VCaP (cell line): ENCODE measurements around the gene CLEC20A.

Source experiments
- H3K27ac ChIP-seq: fragments of 450-650 bp; 2 replicates; pipeline ENCODE4 v1.5.1; 2017
- TF ChIP-seq, protein P1 (sequence below): fragments of 450-650 bp; conservative IDR thresholded peaks from 2 replicates; pipeline ENCODE4 v1.5.1; 2017; ENCODE audit warnings: mild to moderate bottlenecking, moderate library complexity

The CLEC20A gene

DNA sequence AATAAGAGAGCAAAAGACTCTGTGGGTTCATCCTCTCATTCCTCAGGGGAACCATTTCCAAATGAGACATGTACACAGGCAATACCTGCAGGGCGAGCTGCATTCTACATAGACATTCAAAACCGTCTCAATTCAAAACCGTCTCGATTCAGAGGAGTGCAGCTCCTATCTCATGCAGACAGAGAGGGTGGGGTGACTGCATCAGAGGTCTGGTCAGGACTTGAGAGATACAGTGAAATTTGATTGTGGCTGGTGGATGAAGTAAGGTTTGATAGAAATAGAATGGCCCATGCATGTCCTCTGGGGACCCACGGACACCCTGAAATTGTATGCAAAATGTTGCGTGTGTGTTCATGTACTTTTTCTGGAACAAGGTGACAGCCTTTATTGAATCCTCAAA lies 43.4 kb upstream of the CLEC20A start:
- TF ChIP-seq, protein P1, sequence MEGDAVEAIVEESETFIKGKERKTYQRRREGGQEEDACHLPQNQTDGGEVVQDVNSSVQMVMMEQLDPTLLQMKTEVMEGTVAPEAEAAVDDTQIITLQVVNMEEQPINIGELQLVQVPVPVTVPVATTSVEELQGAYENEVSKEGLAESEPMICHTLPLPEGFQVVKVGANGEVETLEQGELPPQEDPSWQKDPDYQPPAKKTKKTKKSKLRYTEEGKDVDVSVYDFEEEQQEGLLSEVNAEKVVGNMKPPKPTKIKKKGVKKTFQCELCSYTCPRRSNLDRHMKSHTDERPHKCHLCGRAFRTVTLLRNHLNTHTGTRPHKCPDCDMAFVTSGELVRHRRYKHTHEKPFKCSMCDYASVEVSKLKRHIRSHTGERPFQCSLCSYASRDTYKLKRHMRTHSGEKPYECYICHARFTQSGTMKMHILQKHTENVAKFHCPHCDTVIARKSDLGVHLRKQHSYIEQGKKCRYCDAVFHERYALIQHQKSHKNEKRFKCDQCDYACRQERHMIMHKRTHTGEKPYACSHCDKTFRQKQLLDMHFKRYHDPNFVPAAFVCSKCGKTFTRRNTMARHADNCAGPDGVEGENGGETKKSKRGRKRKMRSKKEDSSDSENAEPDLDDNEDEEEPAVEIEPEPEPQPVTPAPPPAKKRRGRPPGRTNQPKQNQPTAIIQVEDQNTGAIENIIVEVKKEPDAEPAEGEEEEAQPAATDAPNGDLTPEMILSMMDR, result no peak
- no peak overlapping the region for H3K27ac ChIP-seq

DNA sequence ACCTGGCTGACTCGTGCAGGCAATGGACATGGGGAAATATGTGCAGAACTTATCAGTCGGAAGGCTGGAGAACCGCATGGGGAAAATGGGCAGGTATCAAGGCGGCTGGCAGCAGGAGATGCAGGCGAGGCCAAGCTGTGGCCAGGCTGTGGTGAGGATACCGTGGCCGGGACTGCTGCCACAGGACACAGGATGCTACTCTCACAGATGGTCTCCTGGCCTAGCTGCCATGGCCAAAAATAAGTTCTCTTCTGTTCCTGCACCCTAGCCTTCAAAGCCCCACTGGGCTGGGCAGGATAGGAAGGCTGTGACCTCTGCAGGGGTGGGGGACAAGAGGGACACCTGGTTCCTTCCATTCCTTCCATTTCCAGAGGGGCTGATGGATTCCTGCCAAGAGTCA lies 42.5 kb upstream of the CLEC20A start:
- no peak overlapping the region for H3K27ac ChIP-seq
- TF ChIP-seq, protein P1, result no peak

DNA sequence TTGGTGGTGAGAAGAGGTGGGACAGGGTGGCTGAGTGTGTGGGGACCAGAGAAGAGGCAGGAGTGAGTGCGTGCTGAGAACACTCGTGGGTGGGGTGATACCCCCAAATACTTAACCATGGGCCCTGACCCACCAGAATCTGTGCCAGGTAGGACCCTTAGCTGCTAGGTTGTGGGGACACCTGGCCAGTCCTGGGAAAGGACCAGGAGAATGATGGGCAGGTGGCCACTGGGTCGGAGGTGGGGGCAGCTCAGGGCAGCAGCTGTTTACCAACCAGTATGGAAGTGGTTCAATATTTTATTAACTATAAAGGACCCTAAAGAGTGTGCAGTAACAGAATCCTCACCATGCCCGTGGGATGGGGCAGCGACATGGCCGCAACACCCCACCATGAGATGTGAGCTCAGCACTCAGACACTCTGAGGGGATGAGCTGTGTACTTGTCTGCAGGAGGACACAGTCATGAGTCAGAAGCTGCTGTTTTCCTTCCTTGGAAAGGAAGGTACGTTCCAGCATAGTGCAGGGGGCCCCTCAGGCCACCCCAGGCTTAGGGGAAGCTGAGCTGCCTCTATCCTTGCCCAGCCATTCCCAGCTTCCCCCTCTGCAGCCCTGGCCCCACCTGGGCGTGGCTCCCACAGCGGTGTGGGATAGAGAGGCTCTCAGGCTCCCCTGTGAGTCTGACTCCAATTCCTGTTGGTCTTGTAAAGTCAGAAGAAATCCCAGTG lies 41.6 kb upstream of the CLEC20A start:
- TF ChIP-seq, protein P1, result no peak
- H3K27ac ChIP-seq, result no peak overlapping the region

DNA sequence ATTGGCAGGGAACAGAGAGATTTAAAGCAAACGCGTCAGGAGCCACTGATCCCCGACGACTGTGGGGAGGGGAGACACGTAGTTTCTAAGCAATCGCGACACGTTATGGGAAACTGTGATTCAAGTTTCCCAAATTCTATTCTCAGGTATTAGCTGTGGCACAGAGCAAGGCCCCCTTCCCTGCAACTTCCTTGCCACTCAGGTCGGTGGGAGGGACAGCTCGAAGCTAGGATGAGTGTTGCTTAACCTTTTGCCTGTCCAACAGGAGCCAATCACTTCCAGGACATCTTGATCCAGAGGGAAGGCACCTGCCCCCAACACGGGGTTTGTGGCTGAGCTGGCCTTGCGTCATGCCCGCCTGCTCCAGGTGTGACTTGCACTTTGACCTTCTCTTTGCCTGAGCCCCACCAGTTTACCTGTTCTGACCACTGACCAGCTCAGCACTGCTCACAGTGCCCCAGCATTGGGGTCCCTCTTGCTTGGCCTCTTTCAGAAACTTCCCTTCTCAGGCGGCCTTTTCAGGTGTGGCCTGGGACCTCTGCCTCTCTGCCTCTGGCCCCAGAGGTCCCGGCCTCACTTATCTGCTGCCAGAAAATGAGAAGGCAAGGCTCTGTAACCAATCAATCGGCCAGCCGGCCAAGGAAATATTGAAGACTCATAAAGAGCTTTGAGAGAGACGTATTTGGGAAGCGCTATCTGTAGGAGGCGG lies 40.8 kb upstream of the CLEC20A start:
- TF ChIP-seq, protein P1, result no peak
- no peak overlapping the region for H3K27ac ChIP-seq

DNA sequence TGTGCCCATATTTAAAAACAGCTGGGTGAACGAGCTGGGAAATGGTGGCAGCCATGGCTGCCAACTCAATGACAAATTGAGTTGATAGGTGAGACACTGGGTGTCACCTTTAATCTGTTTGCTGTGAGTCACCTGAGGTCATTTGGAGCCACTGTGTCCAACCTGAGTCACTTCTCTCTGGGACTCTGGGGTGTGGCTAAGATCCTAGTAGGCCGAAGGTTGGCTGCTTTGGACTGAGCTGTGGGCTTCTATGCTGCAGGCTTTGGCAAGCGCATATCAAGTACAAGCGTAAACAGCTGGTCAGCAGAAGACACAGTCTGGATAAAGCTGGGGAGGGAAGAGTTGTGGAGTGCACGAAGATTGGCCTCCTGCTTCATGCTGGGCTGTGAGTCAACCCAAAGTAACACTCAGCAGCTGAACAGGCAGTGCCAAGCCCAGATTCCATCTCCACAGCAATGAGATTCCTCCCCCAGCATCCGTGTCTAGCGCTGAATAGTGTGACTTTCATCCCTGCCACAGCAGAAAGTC lies 40.1 kb upstream of the CLEC20A start:
- no peak overlapping the region for H3K27ac ChIP-seq
- TF ChIP-seq, protein P1, result no peak

DNA sequence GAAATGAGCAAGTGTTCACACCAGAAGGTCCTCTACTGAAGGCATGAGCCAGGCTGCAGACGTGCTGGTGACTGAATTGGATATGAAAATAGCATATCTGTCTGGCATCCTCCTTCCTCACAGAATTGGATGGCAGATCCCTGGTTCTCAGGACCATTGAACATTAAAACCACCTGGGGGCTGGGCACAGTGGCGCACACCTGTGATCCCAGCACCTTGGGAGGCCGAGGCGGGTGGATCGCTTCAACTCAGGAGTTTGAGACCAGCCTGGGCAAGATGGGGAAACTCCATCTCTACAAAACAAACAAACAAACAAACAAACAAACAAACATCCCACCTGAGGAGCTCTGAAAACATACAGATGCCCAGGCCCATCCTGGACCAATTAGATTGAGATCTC lies 39.6 kb upstream of the CLEC20A start:
- TF ChIP-seq, protein P1, result no peak
- no peak overlapping the region for H3K27ac ChIP-seq

DNA sequence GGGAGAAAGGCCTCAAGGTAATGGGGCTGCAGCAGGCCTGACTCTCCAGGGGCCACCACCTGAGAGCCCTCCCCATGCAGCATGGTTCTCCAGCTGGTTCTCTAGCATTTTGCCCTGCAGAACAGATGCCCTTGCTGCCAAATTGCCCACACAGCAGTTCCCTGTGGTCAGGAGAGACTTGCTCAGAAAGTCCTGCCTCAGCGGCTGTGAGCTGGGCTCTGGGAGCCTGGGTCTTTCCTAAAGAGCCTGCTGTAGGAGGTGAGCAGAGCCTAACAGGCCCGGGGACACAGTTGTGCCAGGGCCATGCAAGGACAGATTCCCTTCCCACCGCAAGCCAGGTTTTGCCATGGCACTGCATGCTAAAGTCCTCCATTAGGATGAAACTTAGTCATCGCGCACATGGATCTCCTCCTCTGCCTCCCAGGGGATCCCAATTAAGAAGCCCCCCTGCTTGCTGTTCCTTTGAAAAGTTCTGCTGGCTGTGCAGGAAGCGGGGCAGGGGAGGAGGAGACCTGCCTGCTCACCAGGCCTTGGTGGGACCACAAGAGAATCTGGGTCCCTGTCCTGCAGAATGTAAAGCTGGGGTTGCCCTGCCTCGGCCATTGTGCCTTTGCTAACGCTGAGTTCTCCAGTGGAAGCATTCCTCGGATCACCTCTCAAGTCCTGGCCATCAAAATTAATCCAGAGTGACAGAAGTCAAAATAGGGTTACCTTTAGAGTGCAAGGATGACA lies 37.5 kb upstream of the CLEC20A start:
- H3K27ac ChIP-seq, result no peak overlapping the region

More for the DNA sequence above, 37.5 kb upstream of the CLEC20A start:
- TF ChIP-seq, protein P1, result no peak
